ENCODE measurements around the gene TMEM134. TPM values are rescaled to one million over a fixed set of nuclear protein-coding genes. Genes with fewer than 3 reads are reported as not detected.
A peak's percentile ranks its signal among the peaks of the same experiment; 100 is the strongest.
"Not testable (repeated sequence)": the region's sequence is repeated elsewhere in the genome, so short reads cannot be mapped to it uniquely, and the experiment has no call there.

Gene TMEM134
- total RNA-seq, 1 experiment from 2014 or later: 67.7 TPM

- DNase-seq (ENCODE audit: low spot score): no peak
Measured at GRCh38 chr11:67438158-67438902, 30.7 kb downstream of the TMEM134 start.

GRCh38 chr11:67437809-67438157 lies 31.3 kb downstream of the TMEM134 start:
- DNase-seq (ENCODE audit: low spot score): no peak

DNA sequence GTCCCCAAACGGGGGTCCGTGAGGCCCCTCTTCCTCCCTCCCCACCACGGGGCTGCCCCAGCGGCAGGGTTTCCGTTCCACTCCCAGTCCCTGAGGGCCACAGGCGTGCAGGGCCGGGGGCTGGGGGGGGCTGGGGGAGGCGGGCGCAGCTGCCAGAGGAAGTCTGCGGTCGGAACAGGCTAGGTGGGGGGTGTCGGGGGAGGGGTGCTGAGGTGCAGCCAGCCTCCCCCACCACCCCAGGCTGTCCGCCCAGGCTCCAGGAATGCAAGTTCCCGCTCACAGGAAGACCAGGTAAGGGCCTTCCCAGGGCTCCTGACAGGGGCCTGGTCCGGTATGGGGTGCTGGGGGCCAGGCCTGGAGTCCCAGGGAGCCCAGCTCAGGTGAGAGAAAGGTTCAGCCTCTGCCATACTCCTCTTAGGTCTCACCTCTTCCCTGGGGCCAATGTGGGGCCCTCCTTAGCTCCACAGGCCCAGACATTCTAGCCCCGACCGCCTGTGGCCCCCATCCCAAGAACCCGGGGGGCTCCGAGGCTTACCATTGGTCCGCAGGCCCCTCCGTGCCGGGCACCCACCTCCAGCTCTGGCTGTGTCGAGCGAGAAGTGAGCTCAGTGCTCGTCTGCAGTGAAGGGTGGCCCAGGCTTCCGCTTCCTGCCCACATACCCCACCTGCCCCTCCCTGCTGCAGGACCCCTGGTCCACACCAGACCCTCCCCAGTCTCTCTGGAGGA lies 31.8 kb downstream of the TMEM134 start, which contains the start of gene PTPRCAP:
PTPRCAP (minus strand) TSS at position 601 of the 727 bp plus-strand sequence; CDS start at position 538, 63 bp downstream.
- no peak for DNase-seq (ENCODE audit: low spot score)

DNA sequence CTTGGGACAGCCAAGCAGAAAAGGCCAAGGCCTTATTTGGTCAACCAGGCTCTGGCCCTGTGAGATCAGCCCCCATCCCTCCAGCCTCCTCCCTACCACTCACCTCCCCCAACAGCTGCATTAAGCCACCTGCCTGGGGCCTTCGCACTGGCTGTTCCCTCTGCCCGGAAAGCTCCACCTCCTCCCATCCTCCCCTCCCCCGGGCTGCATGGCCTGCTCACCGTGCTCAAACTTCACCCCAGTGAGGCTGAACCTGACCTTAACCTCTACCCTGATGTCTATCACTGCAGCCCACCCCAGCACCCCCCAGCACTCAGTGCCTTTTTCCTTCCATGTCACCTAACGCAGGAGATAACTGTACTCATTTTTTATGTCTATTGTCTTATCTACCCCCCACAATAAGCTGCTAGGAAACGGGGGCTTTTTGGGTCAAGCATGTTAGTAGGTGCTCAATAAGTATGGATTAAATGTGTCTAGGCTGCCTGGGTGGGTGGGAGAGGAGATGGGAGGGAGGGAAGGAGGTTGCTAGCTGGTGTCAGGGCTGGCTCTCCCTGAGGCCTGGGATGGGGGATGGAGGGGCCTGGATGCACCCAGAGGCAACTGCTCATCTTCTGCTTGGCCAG lies 32.5 kb downstream of the TMEM134 start:
- DNase-seq (ENCODE audit: low spot score): no peak

GRCh38 chr11:67435727-67436458 lies 33.2 kb downstream of the TMEM134 start:
- DNase-seq (ENCODE audit: low spot score): no peak

DNA sequence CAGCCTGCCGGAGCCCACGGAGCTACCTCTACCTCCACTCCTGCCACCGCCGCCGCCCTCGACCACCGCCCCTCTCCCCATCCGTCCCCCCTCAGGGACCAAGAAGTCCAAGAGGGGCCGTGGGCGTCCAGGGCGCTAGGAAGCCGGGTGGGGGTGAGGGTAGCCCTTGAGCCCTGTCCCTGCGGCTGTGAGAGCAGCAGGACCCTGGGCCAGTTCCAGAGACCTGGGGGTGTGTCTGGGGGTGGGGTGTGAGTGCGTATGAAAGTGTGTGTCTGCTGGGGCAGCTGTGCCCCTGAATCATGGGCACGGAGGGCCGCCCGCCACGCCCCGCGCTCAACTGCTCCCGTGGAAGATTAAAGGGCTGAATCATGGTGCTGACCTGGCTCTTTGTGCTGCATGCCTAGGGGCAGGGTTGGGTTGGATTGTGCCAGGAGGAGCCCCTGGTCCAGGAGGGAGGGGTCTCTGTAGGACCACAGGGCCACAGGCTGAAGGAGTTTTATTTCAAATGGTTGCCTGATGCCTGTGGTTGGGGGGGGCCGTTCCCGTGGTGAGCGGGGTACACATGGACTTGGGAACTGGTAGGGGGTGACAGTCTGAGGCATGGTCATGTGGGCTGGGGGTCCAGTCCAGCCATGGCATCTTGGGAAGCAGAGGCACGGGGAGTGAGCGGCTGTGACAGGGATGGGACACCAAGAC lies 33.9 kb downstream of the TMEM134 start:
- no peak for DNase-seq (ENCODE audit: low spot score)

GRCh38 chr11:67434395-67434881 lies 34.6 kb downstream of the TMEM134 start:
- DNase-seq (ENCODE audit: low spot score): no peak

DNA sequence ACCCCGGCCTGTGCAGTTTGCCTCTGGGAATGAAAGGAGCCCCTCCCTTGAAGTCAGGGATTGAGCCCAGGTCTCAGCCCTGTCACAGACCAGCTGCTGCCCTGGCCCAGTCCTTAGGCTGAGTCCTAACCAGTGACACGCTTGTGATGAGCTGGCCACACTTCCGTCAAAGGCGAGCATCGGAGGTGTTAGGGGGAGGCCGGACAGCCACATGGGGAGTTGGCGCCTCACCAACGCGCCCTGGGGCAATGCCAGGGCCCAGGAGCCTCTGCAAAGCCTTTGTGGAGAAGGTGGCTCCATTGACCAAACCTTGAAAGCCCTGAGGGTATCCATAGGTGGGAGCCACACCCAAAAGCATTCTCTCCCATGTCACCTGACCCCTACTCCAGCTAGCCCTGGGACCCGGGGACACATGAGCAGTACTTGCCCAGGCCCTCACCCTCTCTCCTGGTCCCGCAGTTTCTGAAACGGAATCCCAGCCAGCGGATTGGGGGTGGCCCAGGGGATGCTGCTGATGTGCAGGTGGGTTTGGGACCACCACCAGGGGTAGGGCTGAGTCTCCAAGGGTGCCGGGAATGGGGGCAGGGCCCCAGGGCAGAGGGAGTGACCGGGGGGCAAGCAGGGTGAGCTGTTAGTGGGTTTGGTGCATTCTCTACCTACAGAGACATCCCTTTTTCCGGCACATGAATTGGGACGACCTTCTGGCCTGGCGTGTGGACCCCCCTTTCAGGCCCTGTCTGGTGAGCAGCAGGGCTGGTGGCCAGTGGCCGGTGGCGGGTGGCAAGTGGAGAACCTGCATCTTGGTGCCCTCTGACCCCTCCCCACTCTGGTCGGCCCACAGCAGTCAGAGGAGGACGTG lies 35.3 kb downstream of the TMEM134 start:
- DNase-seq (ENCODE audit: low spot score): no peak

- no peak for DNase-seq (ENCODE audit: low spot score)
Measured at GRCh38 chr11:67432655-67433349, 36.2 kb downstream of the TMEM134 start.

DNA sequence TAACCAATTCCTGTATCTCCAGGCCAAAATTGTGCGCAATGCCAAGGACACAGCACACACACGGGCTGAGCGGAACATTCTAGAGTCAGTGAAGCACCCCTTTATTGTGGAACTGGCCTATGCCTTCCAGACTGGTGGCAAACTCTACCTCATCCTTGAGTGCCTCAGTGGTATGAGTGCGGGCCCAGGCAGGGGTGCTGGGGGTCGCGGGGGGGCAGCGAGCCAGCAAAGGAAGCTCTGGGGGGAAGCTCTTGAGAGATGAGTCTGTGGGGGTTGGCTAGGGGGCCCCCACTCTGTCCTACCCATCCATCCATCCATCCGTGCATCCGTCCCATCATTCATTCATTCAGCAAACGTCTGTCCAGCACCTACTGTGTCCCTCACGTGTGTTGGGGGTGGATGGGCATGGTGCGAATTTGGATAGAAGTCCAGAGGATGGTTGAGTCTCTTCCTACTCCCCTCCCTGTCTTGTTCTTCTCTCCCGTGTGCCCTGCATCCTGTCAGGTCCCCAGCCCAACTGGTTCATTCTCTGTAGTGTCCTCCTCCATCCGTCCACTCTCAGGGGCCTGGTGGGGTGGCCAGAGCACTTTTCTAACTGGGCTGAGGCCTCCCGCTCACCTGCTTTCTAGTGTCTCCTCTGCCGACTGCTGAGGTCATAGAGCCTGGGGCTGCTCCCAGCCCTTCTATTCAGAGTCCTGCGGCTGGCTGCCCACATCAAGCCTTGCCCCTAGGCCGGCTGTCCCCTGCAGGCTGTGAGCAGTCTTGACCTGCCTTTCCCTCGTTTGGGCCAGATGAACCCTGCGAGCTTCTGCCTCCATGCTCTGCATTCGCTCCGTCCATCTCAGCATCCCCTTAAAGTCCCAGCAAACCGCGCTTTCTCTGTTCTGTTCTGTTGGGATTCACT lies 37.5 kb downstream of the TMEM134 start:
- no peak for DNase-seq (ENCODE audit: low spot score)

DNA sequence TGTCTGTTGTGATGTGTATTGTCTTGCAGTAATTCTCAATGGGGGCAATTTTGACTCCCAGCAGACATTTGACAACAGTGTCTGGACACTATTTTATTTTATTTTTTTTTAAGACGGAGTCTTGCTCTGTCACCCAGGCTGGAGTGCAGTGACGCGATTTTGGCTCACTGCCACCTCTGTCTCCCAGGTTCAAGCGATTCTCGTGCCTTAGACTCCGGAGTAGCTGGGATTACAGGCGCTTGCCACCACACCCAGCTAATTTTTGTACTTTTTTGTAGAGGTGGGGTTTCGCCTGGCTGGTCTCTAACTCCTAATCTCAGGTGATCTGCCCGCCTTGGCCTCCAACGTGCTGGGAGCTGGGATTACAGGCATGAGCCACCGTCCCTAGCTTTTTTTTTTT lies 39.3 kb downstream of the TMEM134 start:
- no peak for DNase-seq (ENCODE audit: low spot score)

DNA sequence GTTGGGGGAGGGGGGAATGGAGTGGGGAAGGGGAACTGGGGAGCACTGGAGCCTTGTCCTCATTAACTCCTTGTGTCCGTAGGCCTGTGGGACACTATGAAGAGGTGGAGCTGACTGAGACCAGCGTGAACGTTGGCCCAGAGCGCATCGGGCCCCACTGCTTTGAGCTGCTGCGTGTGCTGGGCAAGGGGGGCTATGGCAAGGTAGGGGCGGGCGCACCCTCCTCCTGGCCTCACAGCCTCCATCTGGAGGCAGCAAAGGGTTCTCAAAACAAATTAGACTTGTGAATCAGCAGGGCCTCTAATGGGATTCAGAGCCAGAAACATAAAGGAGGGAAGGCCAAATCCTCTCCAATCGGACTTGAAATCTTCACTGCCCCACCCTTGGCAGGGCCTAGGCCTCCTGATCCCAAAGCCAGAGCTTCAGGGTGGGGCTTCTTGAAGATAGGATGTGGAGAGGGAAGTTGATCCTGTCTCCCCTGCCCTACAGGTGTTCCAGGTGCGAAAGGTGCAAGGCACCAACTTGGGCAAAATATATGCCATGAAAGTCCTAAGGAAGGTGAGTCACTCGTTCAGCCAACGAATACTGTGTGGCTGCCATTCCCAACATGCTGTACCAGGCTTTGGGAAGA lies 39.9 kb downstream of the TMEM134 start:
- DNase-seq (ENCODE audit: low spot score): no peak

DNA sequence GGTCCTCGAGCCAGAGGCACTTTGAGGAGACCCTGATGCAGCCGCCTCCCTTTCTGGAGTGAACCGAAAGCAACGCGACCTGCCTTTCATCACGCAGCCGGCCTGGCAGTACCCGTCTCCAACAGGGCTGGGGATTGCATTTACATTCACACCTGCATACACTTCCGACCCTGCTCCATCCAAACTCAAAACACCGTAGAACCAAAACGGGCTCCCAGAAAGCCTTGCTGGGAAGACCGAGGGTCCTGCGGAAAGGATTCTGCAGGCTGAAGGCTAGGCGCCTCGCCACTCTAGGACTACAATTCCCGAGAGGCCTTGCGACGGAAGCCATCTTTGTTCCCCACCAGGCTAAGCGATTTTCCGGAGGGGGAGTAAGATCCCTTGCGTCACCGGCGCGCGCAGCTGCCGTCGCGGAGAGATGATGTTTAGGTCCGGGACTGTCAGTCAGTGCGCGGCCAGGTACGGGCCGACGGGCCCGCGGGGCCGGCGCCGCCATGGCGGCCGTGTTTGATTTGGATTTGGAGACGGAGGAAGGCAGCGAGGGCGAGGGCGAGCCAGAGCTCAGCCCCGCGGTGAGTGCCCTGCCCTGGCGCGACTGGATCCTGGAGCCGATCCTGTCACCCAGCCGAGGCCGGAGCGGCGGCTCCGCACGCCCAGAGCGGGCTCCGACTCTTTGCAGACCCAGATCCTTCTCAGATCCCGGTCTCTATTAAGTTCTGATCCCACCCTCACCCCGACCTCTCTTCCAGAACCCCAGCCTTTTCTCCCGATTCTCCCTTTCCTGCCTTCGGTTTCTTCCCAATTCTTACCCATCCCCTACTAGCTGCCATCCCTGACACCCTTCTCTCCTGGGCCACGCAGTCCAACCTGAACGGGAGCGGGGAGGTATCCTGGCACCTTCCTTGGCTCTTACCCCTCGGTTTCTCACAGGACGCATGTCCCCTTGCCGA lies 40.7 kb downstream of the TMEM134 start, which contains the start of gene RPS6KB2:
RPS6KB2 (plus strand) TSS at position 443 of the 950 bp plus-strand sequence; CDS start at position 495, 52 bp downstream.
- peak; percentile 99 for DNase-seq (ENCODE audit: low spot score)

- not testable (repeated sequence) for DNase-seq (ENCODE audit: low spot score)
Measured at GRCh38 chr11:67427364-67427859, 41.6 kb downstream of the TMEM134 start.

DNA sequence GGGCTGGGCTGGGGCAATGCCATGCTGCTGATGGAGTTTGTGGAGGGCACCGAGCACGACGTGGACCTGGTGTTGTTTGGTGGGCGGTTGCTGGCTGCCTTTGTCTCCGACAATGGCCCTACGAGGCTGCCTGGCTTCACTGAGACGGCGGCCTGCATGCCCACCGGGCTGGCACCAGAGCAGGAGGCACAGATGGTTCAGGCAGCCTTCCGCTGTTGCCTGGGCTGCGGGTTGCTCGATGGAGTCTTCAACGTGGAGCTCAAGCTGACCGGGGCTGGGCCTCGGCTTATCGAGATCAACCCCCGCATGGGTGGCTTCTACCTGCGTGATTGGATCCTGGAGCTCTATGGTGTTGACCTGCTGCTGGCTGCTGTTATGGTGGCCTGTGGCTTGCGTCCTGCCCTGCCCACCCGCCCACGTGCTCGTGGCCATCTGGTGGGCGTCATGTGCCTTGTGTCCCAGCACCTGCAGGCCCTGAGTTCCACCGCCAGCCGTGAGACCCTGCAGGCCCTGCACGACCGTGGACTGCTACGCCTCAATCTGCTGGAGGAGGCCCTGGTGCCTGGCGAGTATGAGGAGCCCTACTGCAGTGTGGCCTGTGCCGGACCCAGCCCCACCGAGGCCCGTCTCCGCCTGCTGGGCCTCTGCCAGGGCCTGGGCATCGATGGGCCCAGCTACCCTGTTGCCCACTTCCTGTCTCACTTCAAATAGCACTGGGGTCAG lies 45.0 kb downstream of the TMEM134 start:
- no peak for DNase-seq (ENCODE audit: low spot score)

GRCh38 chr11:67423466-67423865 lies 45.6 kb downstream of the TMEM134 start:
- DNase-seq (ENCODE audit: low spot score): no peak
